SK-N-SH (cell line): ENCODE data around the gene ANKS1B. TPM values are rescaled to one million over a fixed set of nuclear protein-coding genes. Genes with fewer than 3 reads are reported as not detected.

Experiments used
- CTCF ChIA-PET: fragments of 300-600, 350-600 bp; formaldehyde crosslinking; extraction: SDS; loops from one replicate; lab custom pipeline; 2021; lab: Yijun Ruan, JAX
- POLR2A ChIA-PET: fragments of 350-600 bp; sonication (Branson Sonifier 250); formaldehyde crosslinking; extraction: SDS; loops from one replicate; lab custom pipeline; 2020; ENCODE audit warnings: antibody characterized with exemption, inconsistent platforms; lab: Yijun Ruan, JAX
- DNase-seq: peaks from one replicate; pipeline ENCODE4 v3.0.0; 2012
- H2AFZ ChIP-seq: fragments of 200-600 bp; sonication (generic); 2 replicates; pipeline ENCODE4 v1.8.1; 2016; ENCODE audit warnings: antibody characterized with exemption, mild to moderate bottlenecking, low read depth
- H3F3A ChIP-seq: fragments of 200-600 bp; sonication (generic); replicated peaks from 2 replicates; pipeline ENCODE3; 2016; ENCODE audit warnings: antibody characterized with exemption, mild to moderate bottlenecking; ENCODE audit not compliant: insufficient read depth
- H3K27ac ChIP-seq, 2 experiments: fragments of 200-500 bp in 1 of 2; fragments of 200-600 bp in 1 of 2; sonication (Bioruptor generic) in 1 of 2; sonication (generic), shearing (Covaris generic) in 1 of 2; 2 replicates each; pipeline versions ENCODE4 v1.5.1 to v1.6.1; 2014 to 2016; ENCODE audit warnings: low read depth in 2 of 2, inconsistent platforms in 1 of 2, low read length in 1 of 2, mild to moderate bottlenecking in 1 of 2, mixed read lengths in 1 of 2
- H3K27me3 ChIP-seq: fragments of 200-600 bp; sonication (generic), shearing (Covaris generic); 2 replicates; pipeline ENCODE4 v1.6.1; 2016; ENCODE audit warnings: mixed run types; ENCODE audit not compliant: insufficient read depth
- H3K36me3 ChIP-seq, 2 experiments: fragments of 200-500 bp in 1 of 2; fragments of 200-600 bp in 1 of 2; sonication (Bioruptor generic) in 1 of 2; sonication (generic) in 1 of 2; replicated peaks in 1 of 2; 2 replicates each; pipeline versions ENCODE3 to v1.5.1; 2014 to 2016; ENCODE audit warnings: low read length in 1 of 2, mild to moderate bottlenecking in 1 of 2; ENCODE audit not compliant: insufficient read depth in 2 of 2, control insufficient read depth in 1 of 2
- H3K4me1 ChIP-seq, 2 experiments: fragments of 200-500 bp in 1 of 2; fragments of 200-600 bp in 1 of 2; sonication (Bioruptor generic) in 1 of 2; sonication (generic), shearing (Covaris generic) in 1 of 2; 2 replicates each; pipeline versions ENCODE4 v1.5.1 to v1.6.1; 2014 to 2016; ENCODE audit warnings: low read depth in 1 of 2, low read length in 1 of 2, mixed run types in 1 of 2; ENCODE audit not compliant: insufficient read depth in 2 of 2, control insufficient read depth in 1 of 2
- H3K4me2 ChIP-seq: fragments of 200-600 bp; sonication (generic), shearing (Covaris generic); 2 replicates; pipeline ENCODE4 v1.6.1; 2017; ENCODE audit warnings: mixed run types
- H3K4me3 ChIP-seq, 2 experiments: fragments of 200-500 bp in 1 of 2; fragments of 200-600 bp in 1 of 2; sonication (Bioruptor generic) in 1 of 2; sonication (generic), shearing (Covaris generic) in 1 of 2; 2 replicates each; pipeline versions ENCODE4 v1.5.1 to v1.8.1; 2014 to 2016; ENCODE audit warnings: low read depth in 2 of 2, inconsistent platforms in 1 of 2, low read length in 1 of 2, mild to moderate bottlenecking in 1 of 2, mixed read lengths in 1 of 2, moderate library complexity in 1 of 2
- H3K79me2 ChIP-seq: fragments of 200-600 bp; sonication (generic); 2 replicates; pipeline ENCODE4 v1.8.1; 2017; ENCODE audit warnings: mild to moderate bottlenecking; ENCODE audit not compliant: insufficient read depth
- H3K9ac ChIP-seq: fragments of 200-600 bp; sonication (generic); 2 replicates; pipeline ENCODE4 v1.6.1; 2017; ENCODE audit warnings: mixed run types
- H3K9me2 ChIP-seq: fragments of 200-600 bp; sonication (generic); 2 replicates; pipeline ENCODE4 v1.6.1; 2017; ENCODE audit warnings: mixed run types
- H3K9me3 ChIP-seq: fragments of 200-600 bp; sonication (generic); 2 replicates; pipeline ENCODE4 v1.6.1; 2017; ENCODE audit warnings: mixed run types, mild to moderate bottlenecking, moderate library complexity
- H4K20me1 ChIP-seq: fragments of 200-600 bp; sonication (generic); 2 replicates; pipeline ENCODE4 v1.6.1; 2017; ENCODE audit warnings: mild to moderate bottlenecking, mixed run types; ENCODE audit not compliant: insufficient read depth
- CHD2 ChIP-seq: fragments of 150-350 bp; IDR thresholded peaks from 2 replicates; pipeline ENCODE4 v1.6.1; 2018; ENCODE audit warnings: low read length; ENCODE audit not compliant: partially characterized antibody
- ELF1 ChIP-seq: IDR thresholded peaks from 2 replicates; pipeline ENCODE4 v1.4.0; 2012
- EP300 ChIP-seq, 2 experiments: IDR thresholded peaks; 2 replicates each; pipeline versions ENCODE4 v1.4.0 to v1.6.1; 2012; ENCODE audit warnings: borderline replicate concordance in 1 of 2, low read depth in 1 of 2, low read length in 1 of 2
- EZH2phosphoT487 ChIP-seq: fragments of 200-600 bp; sonication (generic); IDR thresholded peaks from 2 replicates; pipeline ENCODE4 v1.6.1; 2017; ENCODE audit warnings: low read depth, mixed run types, mild to moderate bottlenecking, antibody characterized with exemption, moderate library complexity, borderline replicate concordance
- FOSL2 ChIP-seq: IDR thresholded peaks from 2 replicates; pipeline ENCODE4 v1.4.0; 2012; ENCODE audit warnings: low read depth, mild to moderate bottlenecking, moderate library complexity, borderline replicate concordance
- GABPA ChIP-seq: IDR thresholded peaks from 2 replicates; pipeline ENCODE4 v1.4.0; 2012; ENCODE audit warnings: low read depth, mild to moderate bottlenecking
- GATA2 ChIP-seq: sonication (generic); formaldehyde crosslinking; IDR thresholded peaks from 2 replicates; pipeline ENCODE4 v1.5.0; 2020; ENCODE audit warnings: mild to moderate bottlenecking, missing genetic modification reagents
- MXI1 ChIP-seq: IDR thresholded peaks from 2 replicates; pipeline ENCODE4 v1.6.1; 2012; ENCODE audit warnings: mild to moderate bottlenecking, low read depth, low read length, improper control_type of control experiment
- REST ChIP-seq: IDR thresholded peaks from 2 replicates; pipeline ENCODE4 v1.6.1; 2012; ENCODE audit warnings: mild to moderate bottlenecking, low read depth, low read length, moderate library complexity
- RFX5 ChIP-seq: IDR thresholded peaks from 2 replicates; pipeline ENCODE4 v1.6.1; 2012; ENCODE audit warnings: mild to moderate bottlenecking, improper control_type of control experiment, low read length
- RXRA ChIP-seq: IDR thresholded peaks from 2 replicates; pipeline ENCODE4 v1.4.0; 2012; ENCODE audit warnings: low read depth, mild to moderate bottlenecking, borderline replicate concordance
- TAF1 ChIP-seq: IDR thresholded peaks from 2 replicates; pipeline ENCODE4 v1.6.1; 2012; ENCODE audit warnings: low read depth, mild to moderate bottlenecking, low read length, moderate library complexity, borderline replicate concordance
- TEAD4 ChIP-seq: IDR thresholded peaks from 2 replicates; pipeline ENCODE4 v1.4.0; 2012; ENCODE audit warnings: mild to moderate bottlenecking, borderline replicate concordance; ENCODE audit not compliant: insufficient read depth
- YY1 ChIP-seq: IDR thresholded peaks from 2 replicates; pipeline ENCODE4 v1.4.0; 2012; ENCODE audit warnings: low read depth, mild to moderate bottlenecking
- WGBS: methylation state at CpG from one replicate; pipeline ENCODE4 v1.1.6; 2017; ENCODE audit warnings: low lambda C conversion rate; 5-methylcytosine and 5-hydroxymethylcytosine counted together
- polyA plus RNA-seq, 3 experiments: library from polyadenylated mRNA; depleted of rRNA; stranded (reverse); fragments of >200 nt; gene quantifications; 2 replicates each; pipeline ENCODE4 v1.2.3, GENCODE V29; 2012
- TF ChIP-seq, protein P1 (sequence below): IDR thresholded peaks from 2 replicates; pipeline ENCODE4; 2012
- TF ChIP-seq, protein P2 (sequence below): fragments of 150-350 bp; IDR thresholded peaks from 2 replicates; pipeline ENCODE4 v1.6.1; 2016; ENCODE audit warnings: mild to moderate bottlenecking, low read depth, low read length

ANKS1B gene
- polyA plus RNA-seq, 1 of the 3 experiments (the other 2 are of a cell fraction), result 1.8 TPM

DNA sequence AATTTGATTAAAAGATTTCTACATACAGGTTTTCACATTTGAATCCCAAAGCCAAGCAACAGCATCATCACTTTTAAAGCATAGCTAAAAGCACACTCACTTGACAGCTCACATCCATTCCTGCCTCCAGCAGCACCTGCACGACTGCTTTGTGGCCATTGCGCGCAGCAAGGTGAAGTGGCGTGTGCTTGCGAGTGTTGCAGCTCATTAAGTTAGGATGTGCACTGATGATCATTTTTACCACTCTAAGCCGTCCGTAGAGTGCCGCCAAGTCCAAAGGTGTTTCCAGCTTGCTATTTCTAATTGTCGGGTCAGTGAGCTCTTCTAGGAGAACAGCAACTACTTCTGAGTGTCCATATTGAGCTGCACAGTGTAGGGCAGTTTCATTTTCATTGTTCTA is 178.4 kb downstream of the ANKS1B start:
- no peak for DNase-seq
- Histone ChIP-seq H3K4me2 (no peak overlapping the region), H3K9ac (no peak overlapping the region), H3K36me3 (no peaks in the 10 kb centered on the region), H4K20me1 (no peaks in the 10 kb centered on the region), H3K9me3 (no peaks in the 10 kb centered on the region), H2AFZ (no peak overlapping the region), H3K4me1 (peaks cover 0 to 4% of the 10 kb centered on the region in 2 experiments; a peak in 1 of 4 replicates), H3K27me3 (no peaks in the 10 kb centered on the region), H3K27ac (no peak overlapping the region), H3K9me2 (no peaks in the 10 kb centered on the region), H3F3A (peaks cover 6% of the 10 kb centered on the region), H3K4me3 (no peak overlapping the region), H3K79me2 (no peaks in the 10 kb centered on the region)
- WGBS, result 95% methylated on average over 9 of the region's 9 CpGs
- TF ChIP-seq GATA2 (CRISPR knock-in tag) (no peak), RXRA (no peak), GABPA (no peak), CHD2 (no peak), MXI1 (no peak), EP300 (IDR thresholded peaks at IDR 0.05; ENCODE audit: borderline replicate concordance in 1 of 2, low read depth in 1 of 2, low read length in 1 of 2) (no peak), ELF1 (no peak), TEAD4 (no peak), FOSL2 (no peak), RFX5 (no peak), TAF1 (no peak), YY1 (no peak), EZH2phosphoT487 (no peak), REST (no peak)
- TF ChIP-seq, protein P1, sequence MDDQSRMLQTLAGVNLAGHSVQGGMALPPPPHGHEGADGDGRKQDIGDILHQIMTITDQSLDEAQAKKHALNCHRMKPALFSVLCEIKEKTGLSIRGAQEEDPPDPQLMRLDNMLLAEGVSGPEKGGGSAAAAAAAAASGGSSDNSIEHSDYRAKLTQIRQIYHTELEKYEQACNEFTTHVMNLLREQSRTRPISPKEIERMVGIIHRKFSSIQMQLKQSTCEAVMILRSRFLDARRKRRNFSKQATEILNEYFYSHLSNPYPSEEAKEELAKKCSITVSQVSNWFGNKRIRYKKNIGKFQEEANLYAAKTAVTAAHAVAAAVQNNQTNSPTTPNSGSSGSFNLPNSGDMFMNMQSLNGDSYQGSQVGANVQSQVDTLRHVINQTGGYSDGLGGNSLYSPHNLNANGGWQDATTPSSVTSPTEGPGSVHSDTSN, result no peak
- TF ChIP-seq, protein P2, sequence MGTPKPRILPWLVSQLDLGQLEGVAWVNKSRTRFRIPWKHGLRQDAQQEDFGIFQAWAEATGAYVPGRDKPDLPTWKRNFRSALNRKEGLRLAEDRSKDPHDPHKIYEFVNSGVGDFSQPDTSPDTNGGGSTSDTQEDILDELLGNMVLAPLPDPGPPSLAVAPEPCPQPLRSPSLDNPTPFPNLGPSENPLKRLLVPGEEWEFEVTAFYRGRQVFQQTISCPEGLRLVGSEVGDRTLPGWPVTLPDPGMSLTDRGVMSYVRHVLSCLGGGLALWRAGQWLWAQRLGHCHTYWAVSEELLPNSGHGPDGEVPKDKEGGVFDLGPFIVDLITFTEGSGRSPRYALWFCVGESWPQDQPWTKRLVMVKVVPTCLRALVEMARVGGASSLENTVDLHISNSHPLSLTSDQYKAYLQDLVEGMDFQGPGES, result no peak
- ChIA-PET POLR2A (no interaction called here), CTCF (no interaction called here)
